Activated CD8-positive, alpha-beta T cell treated with anti-CD3 and anti-CD28 coated beads for 36 hours (primary cell): Measurements from ENCODE around the gene UQCRFS1. TPM values are rescaled to one million over a fixed set of nuclear protein-coding genes. Genes with fewer than 3 reads are reported as not detected.
A peak's percentile ranks its signal among the peaks of the same experiment; 100 is the strongest.

Source experiments
- ATAC-seq: fragments of 200-7000 bp; cut with Tn5 transposase; one replicate; pipeline ENCODE4 v1.10.0; 2021; ENCODE audit warnings: mild to moderate bottlenecking, moderate library complexity
- CTCF ChIA-PET: fragments of 350-600 bp; sonication (Branson Sonifier 250); formaldehyde crosslinking; loops from one replicate; lab custom pipeline; 2021; ENCODE audit warnings: antibody characterized with exemption; lab: Charles Lee
- POLR2A ChIA-PET: fragments of 350-600 bp; sonication (Branson Sonifier 250); formaldehyde crosslinking; loops from one replicate; lab custom pipeline; 2021; ENCODE audit warnings: antibody characterized with exemption; lab: Charles Lee
- DNase-seq: peaks from one replicate; pipeline ENCODE4 v3.0.0-alpha.2; 2020
- H3K27ac Mint-ChIP-seq: one replicate; pipeline ENCODE4 v1.8.0; 2021; ENCODE audit warnings: mild to moderate bottlenecking, mixed read lengths
- H3K27me3 Mint-ChIP-seq: one replicate; pipeline ENCODE4 v1.8.0; 2021; ENCODE audit warnings: mixed read lengths
- H3K36me3 Mint-ChIP-seq: one replicate; pipeline ENCODE4 v1.8.0; 2021; ENCODE audit warnings: low read depth, mixed read lengths
- H3K4me1 Mint-ChIP-seq: one replicate; pipeline ENCODE4 v1.8.0; 2021; ENCODE audit warnings: low read depth, mixed read lengths
- H3K4me3 Mint-ChIP-seq: one replicate; pipeline ENCODE4 v1.8.0; 2021; ENCODE audit warnings: mild to moderate bottlenecking, moderate library complexity, mixed read lengths
- H3K9me3 Mint-ChIP-seq: one replicate; pipeline ENCODE4 v1.8.0; 2021; ENCODE audit warnings: mixed read lengths
- CTCF ChIP-seq: fragments of 200-600 bp; IDR thresholded peaks from one replicate; pipeline ENCODE4 v1.8.0; 2022; ENCODE audit warnings: antibody characterized with exemption, mild to moderate bottlenecking
- intact Hi-C: fragments of 100-400 bp; cut with micrococcal nuclease; formaldehyde crosslinking; loops from one replicate; pipeline ENCODE4 v1.10.0; 2022
- total RNA-seq, 2 experiments: library from RNA; stranded (reverse); gene quantifications; one replicate each; pipeline ENCODE4 v1.2.3, GENCODE V29; 2021

Gene UQCRFS1
- total RNA-seq, 2 experiments from 2014 or later = 48.5 to 51.1 TPM

GRCh38 chr19:29201855-29202254 is 11.1 kb downstream of the UQCRFS1 start:
- Mint-ChIP-seq H3K9me3 (peaks cover 11% of the 10 kb centered on the region), H3K27me3 (no peaks in the 10 kb centered on the region), H3K4me1 (peaks cover 12% of the 10 kb centered on the region), H3K36me3 (peaks cover 15% of the 10 kb centered on the region), H3K27ac (no peak overlapping the region), H3K4me3 (no peak overlapping the region)
- intact Hi-C loops = no loop called here
- CTCF ChIA-PET = interaction anchor here (1.4 kb wide), 1 partner anchor 62 kb away, joined by 4 read pairs; no protein-coding TSS in a partner anchor
- POLR2A ChIA-PET = no interaction called here
- TF ChIP-seq CTCF = no peak
- no peak for DNase-seq
- ATAC-seq = no peak

GRCh38 chr19:29194658-29195057 is 18.3 kb downstream of the UQCRFS1 start:
- POLR2A ChIA-PET = no interaction called here
- no peak for TF ChIP-seq CTCF
- no peak overlapping the region for H3K27ac Mint-ChIP-seq
- peaks cover 4% of the 10 kb centered on the region for H3K4me1 Mint-ChIP-seq
- H3K36me3 Mint-ChIP-seq = no peaks in the 10 kb centered on the region
- DNase-seq (no peak), ATAC-seq (no peak)
- no peak overlapping the region for H3K4me3 Mint-ChIP-seq
- H3K9me3 Mint-ChIP-seq = peaks cover 12% of the 10 kb centered on the region
- CTCF ChIA-PET = no interaction called here
- no peaks in the 10 kb centered on the region for H3K27me3 Mint-ChIP-seq
- intact Hi-C loops = no loop called here

- DNase-seq (no peak), ATAC-seq (peak; percentile 24)
- H3K4me1 Mint-ChIP-seq = peaks cover 4% of the 10 kb centered on the region
- no peak overlapping the region for H3K4me3 Mint-ChIP-seq
- H3K27ac Mint-ChIP-seq = no peak overlapping the region
- ChIA-PET CTCF (interaction anchor here (2.1 kb wide), 1 partner anchor 9 kb away, joined by 6 read pairs; no protein-coding TSS in a partner anchor), POLR2A (interaction anchor here (0.8 kb wide), 1 partner anchor 80 kb away, joined by 3 read pairs; no protein-coding TSS in a partner anchor)
- peaks cover 7% of the 10 kb centered on the region for H3K9me3 Mint-ChIP-seq
- no peak for TF ChIP-seq CTCF
- intact Hi-C loops = no loop called here
- H3K27me3 Mint-ChIP-seq = no peaks in the 10 kb centered on the region
- no peaks in the 10 kb centered on the region for H3K36me3 Mint-ChIP-seq
Measured at GRCh38 chr19:29193155-29193554, 19.8 kb downstream of the UQCRFS1 start.

- no peaks in the 10 kb centered on the region for H3K27me3 Mint-ChIP-seq
- H3K27ac Mint-ChIP-seq = no peak overlapping the region
- ChIA-PET POLR2A (no interaction called here), CTCF (no interaction called here)
- TF ChIP-seq CTCF = no peak
- peaks cover 4% of the 10 kb centered on the region for H3K4me1 Mint-ChIP-seq
- no peaks in the 10 kb centered on the region for H3K36me3 Mint-ChIP-seq
- H3K4me3 Mint-ChIP-seq = no peak overlapping the region
- DNase-seq (no peak), ATAC-seq (no peak)
- H3K9me3 Mint-ChIP-seq = no peaks in the 10 kb centered on the region
- intact Hi-C loops = no loop called here
Measured at GRCh38 chr19:29191005-29191404, 21.9 kb downstream of the UQCRFS1 start.

GRCh38 chr19:29189033-29189360 is 24.0 kb downstream of the UQCRFS1 start:
- Mint-ChIP-seq H3K27ac (no peak overlapping the region), H3K4me3 (no peak overlapping the region), H3K9me3 (no peaks in the 10 kb centered on the region), H3K36me3 (no peaks in the 10 kb centered on the region), H3K27me3 (no peaks in the 10 kb centered on the region), H3K4me1 (peaks cover 4% of the 10 kb centered on the region)
- ChIA-PET CTCF (interaction anchor here (1.3 kb wide), 1 partner anchor 72 kb away, joined by 3 read pairs; no protein-coding TSS in a partner anchor), POLR2A (no interaction called here)
- intact Hi-C loops = no loop called here
- DNase-seq = no peak
- TF ChIP-seq CTCF = no peak
- no peak for ATAC-seq
